NOMO-1 (cell line): ENCODE data around the gene RAPGEF6.
"Not testable (repeated sequence)": the region's sequence is repeated elsewhere in the genome, so short reads cannot be mapped to it uniquely, and the experiment has no call there.

Experiments
- DNase-seq, 2 experiments: peaks; one replicate each; lab custom pipeline; 2025; ENCODE audit not compliant: unreplicated experiment in 2 of 2; lab: John Stamatoyannopoulos, UW

RAPGEF6 gene

GRCh38 chr5:131396015-131396414 is 239.0 kb downstream of the RAPGEF6 start:
- no peak for DNase-seq

GRCh38 chr5:131394128-131394527 is 240.9 kb downstream of the RAPGEF6 start:
- no peak for DNase-seq

DNA sequence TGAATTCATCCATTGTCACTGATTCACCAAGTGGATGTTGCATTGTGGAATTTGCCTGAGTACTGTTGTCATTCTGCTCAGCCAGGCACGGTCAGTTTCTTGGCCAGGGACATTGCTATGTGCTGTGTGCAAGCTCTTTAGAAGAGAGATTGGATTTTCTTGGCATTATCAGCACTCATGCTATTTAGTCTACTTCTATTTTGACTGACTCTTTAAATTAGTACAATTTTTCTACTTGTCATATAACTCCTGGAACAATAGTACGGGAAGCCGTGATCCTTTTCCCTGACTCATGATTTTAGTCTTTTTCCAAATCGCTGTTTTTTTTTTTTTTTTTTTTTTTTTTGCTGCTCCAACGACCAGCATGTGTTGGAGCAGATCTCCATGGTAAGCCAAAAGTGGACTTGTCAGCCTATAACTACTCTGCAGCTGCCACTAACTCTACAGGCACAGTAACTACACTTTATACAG is 241.5 kb downstream of the RAPGEF6 start:
- DNase-seq, result no peak

DNA sequence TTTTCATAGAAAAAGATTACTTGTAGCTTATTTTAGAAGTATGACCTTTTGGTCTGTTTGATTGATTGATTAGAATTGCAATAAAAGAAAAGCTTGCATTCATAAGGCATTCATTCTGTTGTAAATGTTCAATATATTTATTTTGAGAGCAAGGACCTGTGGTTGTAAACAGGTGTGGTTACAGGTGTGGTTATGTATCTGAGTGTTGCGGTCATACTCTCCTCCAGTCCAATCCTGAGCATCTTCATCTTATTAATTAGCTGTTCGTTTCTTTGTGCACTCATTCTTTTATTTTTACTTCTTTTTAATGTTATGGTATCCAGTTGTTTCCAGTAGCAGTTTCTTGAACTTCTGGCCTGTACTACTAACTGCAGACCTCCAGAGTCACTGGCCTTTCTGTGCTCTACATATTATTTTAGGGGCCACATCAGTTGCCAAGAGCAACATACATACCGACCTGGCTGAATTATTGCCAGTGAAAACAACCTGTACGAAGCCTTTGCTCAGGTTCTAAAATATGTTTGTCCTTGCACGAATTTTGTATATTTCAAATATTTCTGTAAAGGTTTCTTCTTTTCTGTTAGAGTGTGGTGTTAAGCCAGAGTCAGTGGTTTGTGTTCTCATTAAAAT is 242.4 kb downstream of the RAPGEF6 start:
- DNase-seq, result no peak

DNA sequence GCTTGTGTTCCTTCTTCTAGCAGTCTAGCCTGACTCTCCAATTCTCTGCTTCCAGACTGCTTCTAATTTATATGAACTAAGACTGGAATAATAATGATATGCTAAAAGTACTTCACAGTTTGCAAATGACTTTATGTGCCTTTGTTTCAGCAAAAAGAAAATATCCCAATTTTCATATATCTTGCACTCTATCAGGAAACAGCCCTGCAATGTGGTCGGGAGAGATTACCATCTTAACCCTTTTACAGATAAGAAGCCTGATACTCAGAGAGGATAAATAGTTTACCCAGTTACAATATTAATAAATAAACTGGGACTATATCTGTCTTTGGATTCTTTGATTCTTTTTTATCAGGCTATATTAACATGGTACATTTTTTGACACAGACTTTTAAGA is 245.2 kb downstream of the RAPGEF6 start:
- DNase-seq, result no peak

- no peak for DNase-seq
These were observed 245.7 kb downstream of the RAPGEF6 start for GRCh38 chr5:131389096-131389868.

- DNase-seq, result no peak
These were observed 247.8 kb downstream of the RAPGEF6 start for GRCh38 chr5:131387255-131387654.

GRCh38 chr5:131386779-131387178 is 248.2 kb downstream of the RAPGEF6 start:
- no peak for DNase-seq

DNA sequence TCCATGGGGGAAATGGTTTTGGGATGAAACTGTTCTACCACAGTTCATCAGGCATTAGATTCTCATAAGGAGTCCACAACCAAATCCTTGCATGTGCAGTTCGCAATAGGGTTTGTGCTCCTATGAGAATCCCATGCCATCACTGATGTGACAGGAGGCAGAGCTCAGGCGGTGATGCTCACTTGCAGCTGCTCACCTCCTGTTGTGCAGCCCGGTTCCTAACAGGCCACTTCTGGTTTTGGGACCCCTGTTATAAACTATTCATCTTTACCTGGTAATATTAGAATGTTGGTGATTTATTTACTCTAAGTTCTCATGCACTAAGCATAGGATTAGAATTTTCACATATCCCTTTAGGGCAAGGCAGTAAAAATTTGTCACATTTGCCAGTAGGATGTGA is 248.9 kb downstream of the RAPGEF6 start:
- DNase-seq, result no peak

DNA sequence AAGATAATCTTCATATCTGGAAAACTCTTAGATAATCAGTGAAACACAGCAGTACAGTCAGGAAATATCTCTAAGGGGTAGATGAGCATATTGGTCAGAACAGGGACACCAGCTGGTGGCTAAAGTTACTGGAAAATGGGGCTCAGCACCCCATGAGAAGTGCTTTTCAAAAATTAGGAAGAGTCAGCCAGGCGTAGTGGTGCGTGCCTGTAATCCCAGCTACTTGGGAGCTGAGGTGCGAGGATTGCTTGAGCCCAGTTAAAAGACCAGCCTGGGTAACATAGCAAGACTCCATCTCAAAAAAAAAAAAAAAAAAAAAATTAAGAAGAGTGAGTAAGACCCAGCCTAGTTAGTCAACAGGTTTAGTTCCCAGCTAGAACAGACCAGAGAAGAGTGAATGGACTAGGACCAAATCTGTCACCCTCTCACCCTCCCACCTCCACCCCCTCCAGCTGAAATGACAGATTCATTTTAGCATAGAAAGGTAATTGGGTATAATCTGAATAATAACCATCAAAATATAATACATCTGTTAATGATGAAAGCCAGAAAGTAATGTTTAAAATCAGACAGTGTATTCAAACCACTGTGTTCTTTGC is 250.3 kb downstream of the RAPGEF6 start:
- no peak for DNase-seq

DNA sequence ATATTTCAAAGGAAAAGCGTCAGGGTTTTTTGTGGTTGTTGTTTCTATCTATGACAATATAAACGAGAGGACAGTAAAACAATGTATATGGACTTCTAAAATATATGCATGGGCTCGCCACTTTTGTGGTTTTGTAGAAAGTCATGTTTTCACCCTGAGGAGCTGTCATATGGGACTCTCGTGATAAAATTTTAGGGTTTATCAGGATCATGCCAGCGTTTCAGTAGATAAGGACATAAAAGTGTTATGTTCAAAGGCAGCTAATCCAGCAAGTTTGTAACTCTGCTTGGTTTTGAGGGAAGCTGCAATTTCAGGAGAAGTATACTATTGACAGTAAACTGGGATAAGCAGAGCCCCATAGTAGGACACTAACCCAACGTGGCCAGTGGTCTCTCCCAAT is 250.9 kb downstream of the RAPGEF6 start:
- no peak for DNase-seq

GRCh38 chr5:131382407-131383395 is 252.3 kb downstream of the RAPGEF6 start:
- peak; percentile 36 to 78 for DNase-seq

DNA sequence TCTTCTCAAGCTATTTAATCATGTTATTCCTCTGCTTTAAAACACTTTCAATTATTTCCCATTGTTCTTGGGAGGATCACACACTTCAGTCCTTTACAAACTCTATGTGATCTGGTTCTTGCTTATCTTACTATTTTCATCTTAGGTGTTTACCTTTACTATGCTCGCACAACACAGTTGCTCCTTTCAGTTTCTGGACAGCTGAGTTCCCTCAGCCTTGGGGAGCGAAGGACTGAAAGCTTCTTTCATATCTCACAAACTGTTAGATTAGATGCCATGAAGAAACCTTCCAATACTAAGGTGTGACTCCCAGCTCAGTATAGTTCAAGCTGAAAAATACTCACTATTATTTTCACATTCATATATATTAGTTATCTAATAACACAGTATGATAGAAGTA is 253.3 kb downstream of the RAPGEF6 start:
- DNase-seq, result no peak

DNA sequence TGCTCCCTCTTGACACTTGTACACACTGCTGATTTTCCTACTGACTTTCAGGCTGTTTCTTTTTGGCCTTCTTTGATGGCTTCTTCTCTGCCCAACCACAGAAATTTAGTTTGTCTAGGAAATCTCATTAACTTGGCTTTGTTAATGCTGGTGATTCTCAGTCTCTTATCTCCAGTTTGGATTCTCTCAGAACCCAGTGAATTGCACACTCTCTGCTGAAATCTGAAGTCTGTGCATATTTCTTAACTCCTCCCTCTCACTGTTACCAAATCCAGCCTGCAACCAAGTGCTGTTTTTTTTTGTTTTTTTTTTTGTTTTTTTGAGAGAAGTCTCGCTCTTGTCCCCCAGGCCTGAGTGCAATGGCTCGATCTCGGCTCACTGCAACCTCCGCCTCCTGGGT is 254.0 kb downstream of the RAPGEF6 start:
- no peak for DNase-seq

DNA sequence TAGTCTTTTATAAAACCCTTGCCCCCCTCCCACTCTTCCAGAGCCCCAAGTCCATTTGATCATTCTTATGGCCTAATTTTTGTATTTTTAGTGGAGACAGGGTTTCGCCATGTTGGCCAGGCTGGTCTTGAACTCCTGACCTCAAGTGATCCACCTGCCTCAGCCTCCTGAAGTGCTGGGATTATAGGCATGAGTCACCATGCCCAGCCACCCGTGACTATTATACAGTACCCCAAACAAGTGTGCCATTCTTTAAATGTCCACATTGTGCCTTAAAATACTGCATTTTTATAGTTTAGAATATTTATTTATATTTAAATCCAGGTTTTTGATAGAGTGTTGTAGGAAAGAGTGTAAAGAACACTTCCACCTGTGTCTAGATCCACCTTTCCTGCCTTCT is 254.8 kb downstream of the RAPGEF6 start:
- DNase-seq, result not testable (repeated sequence)

GRCh38 chr5:131379723-131380122 is 255.3 kb downstream of the RAPGEF6 start:
- peak; percentile 22 to 47 for DNase-seq

DNA sequence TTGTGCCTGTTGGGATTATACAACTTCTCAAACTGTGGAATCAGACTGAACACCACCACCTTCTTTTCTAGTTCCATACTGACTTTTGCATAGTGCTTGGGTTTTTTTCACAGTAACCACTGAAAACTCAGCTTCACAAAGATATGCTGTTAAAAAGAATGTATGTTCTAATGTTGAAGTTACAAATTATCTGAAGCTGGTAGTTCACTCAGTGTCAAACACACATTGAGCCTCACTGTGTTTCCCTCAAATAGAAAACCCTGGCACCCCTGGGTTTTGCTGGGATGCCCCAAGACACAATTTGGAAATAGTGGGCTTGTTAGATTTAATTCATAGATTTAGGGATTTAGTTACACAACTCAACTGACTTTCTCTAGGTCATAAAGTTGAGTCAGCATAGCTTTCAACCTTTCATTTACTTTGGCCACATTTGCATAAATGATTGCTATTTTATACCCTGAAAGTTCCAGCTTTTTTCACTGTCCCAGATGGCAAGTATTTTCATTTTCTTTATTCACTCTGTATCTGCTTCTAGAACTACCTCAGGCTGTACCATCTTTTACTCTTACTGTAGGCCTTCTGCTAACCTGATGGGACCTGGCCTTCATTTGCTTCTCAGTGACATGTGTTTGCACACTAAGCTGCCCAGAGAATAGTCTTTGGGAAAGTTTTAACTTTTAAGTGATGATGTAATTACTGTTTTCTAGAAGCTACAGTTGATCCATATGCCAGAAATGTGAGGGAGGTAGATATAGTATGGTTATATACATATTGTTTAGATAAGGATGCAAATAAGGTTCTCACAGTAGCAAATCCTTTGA is 256.1 kb downstream of the RAPGEF6 start:
- DNase-seq, result peak in 1 of 2 experiments; percentile 16

DNA sequence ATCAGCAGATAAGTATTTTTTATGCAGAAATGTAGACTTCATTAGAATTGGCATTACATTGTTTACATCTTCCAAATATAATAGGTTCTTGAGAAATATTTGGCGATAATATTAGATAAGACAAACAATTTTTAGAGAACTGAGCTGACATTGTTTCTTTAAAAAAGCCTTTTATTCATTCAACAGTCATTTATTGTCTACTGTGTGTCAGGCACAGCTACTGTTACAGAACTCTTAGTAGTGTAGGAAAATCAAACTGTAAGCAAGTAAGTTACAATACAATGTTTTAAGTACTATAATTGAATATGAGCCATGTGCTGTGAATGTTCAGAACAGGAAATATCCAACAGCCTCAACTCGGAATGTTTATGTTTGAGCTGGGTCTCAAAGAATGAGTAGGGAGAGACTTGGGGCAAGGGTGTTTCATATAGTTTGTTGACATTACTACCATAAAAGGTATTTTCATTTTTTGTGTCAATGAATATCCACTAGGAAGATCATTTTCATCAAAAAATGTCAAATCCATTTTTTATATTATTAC is 257.2 kb downstream of the RAPGEF6 start:
- no peak for DNase-seq

- DNase-seq, result no peak
These were observed 257.7 kb downstream of the RAPGEF6 start for GRCh38 chr5:131377346-131377745.

DNA sequence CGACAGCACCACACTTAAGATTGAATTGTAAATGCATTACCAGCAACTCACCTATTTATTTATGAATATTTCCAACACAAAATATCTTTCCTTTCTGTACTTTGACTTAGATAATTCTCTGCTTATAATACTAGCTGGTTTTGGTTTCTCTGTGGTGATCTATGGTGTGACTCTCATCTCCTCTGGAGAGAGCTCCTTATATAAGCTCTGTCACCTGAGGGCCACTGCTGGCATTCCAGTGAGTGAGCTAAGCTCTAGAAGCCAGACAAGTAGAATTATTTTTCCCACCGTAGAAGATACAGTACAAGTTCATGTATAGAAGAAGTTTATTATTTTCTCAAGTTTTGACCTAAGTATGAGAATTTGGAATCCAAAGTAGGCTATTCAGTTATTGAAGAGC is 259.7 kb downstream of the RAPGEF6 start:
- DNase-seq, result no peak
